Common myeloid progenitor, CD34-positive (primary cell): ENCODE results near the gene MYBPC3.
"Not testable (repeated sequence)": the region's sequence is repeated elsewhere in the genome, so short reads cannot be mapped to it uniquely, and the experiment has no call there.

ENCODE experiments used
- CTCF ChIA-PET: fragments of 350-600 bp; sonication (Branson Sonifier 250); formaldehyde crosslinking; loops from one replicate; lab custom pipeline; 2021; ENCODE audit warnings: antibody characterized with exemption; lab: Charles Lee
- POLR2A ChIA-PET: fragments of 350-600 bp; sonication (Branson Sonifier 250); formaldehyde crosslinking; loops from one replicate; lab custom pipeline; 2021; ENCODE audit warnings: antibody characterized with exemption; lab: Charles Lee
- DNase-seq, 3 donors: peaks; one replicate each; pipeline versions ENCODE4 v3.0.0 to v3.0.0-alpha.2; 2013
- H3K27ac ChIP-seq, 2 experiments: 1 replicate in 1 of 2; 2 replicates in 1 of 2; pipeline ENCODE4 v1.7.0; 2013; ENCODE audit warnings: inconsistent platforms in 2 of 2, low read length in 2 of 2, mild to moderate bottlenecking in 2 of 2, low read depth in 1 of 2, moderate library complexity in 1 of 2; ENCODE audit not compliant: severe bottlenecking in 2 of 2, insufficient read depth in 1 of 2, poor library complexity in 1 of 2
- H3K27me3 ChIP-seq, 5 experiments: replicated peaks in 2 of 5; 1 replicate in 3 of 5; 2 replicates in 2 of 5; pipeline versions ENCODE4 v1.6.1 to v1.7.0; 2013; ENCODE audit warnings: low read length in 4 of 5, mild to moderate bottlenecking in 2 of 5, moderate library complexity in 2 of 5, inconsistent platforms in 1 of 5; ENCODE audit not compliant: insufficient read depth in 5 of 5, control insufficient read depth in 4 of 5
- H3K36me3 ChIP-seq, 4 experiments: 1 replicate in 2 of 4; 2 replicates in 2 of 4; pipeline versions ENCODE4 v1.6.1 to v1.7.0; 2013; ENCODE audit warnings: low read length in 3 of 4, control low read depth in 1 of 4, mild to moderate bottlenecking in 1 of 4; ENCODE audit not compliant: control insufficient read depth in 4 of 4, insufficient read depth in 4 of 4
- H3K4me1 ChIP-seq, 4 experiments: 1 replicate in 3 of 4; 2 replicates in 1 of 4; pipeline versions ENCODE4 v1.6.1 to v1.7.1; 2013; ENCODE audit warnings: low read length in 3 of 4, mild to moderate bottlenecking in 3 of 4, control low read depth in 1 of 4, inconsistent platforms in 1 of 4, moderate library complexity in 1 of 4; ENCODE audit not compliant: control insufficient read depth in 4 of 4, insufficient read depth in 4 of 4; ENCODE audit errors: control extremely low read depth in 1 of 4
- H3K4me3 ChIP-seq, 7 experiments: 1 replicate in 4 of 7; 2 replicates in 3 of 7; pipeline versions ENCODE4 v1.5.1 to v1.7.0; 2013; ENCODE audit warnings: mild to moderate bottlenecking in 7 of 7, low read length in 6 of 7, moderate library complexity in 6 of 7, inconsistent platforms in 2 of 7, low read depth in 2 of 7, control low read depth in 1 of 7; ENCODE audit not compliant: insufficient read depth in 4 of 7, control insufficient read depth in 1 of 7; ENCODE audit errors: extremely low read depth in 1 of 7
- H3K9me3 ChIP-seq, 5 experiments: 1 replicate in 4 of 5; 2 replicates in 1 of 5; pipeline versions ENCODE4 v1.6.1 to v1.7.1; 2013; ENCODE audit warnings: low read length in 4 of 5, mild to moderate bottlenecking in 2 of 5, inconsistent platforms in 1 of 5, low read depth in 1 of 5, moderate library complexity in 1 of 5; ENCODE audit not compliant: control insufficient read depth in 4 of 5, insufficient read depth in 2 of 5; ENCODE audit errors: control extremely low read depth in 1 of 5
- WGBS: methylation state at CpG from one replicate; pipeline ENCODE4 v1.1.5; 2013; ENCODE audit not compliant: insufficient coverage; 5-methylcytosine and 5-hydroxymethylcytosine counted together

MYBPC3 gene

GRCh38 chr11:47318166-47318565, 34.3 kb downstream of the MYBPC3 start:
- WGBS, result 100% methylated on average over 1 of the region's 2 CpGs
- CTCF ChIA-PET, result no interaction called here
- POLR2A ChIA-PET, result no interaction called here

GRCh38 chr11:47317064-47317828, 35.3 kb downstream of the MYBPC3 start:
- peaks cover 21 to 74% (median 42%) of the 10 kb centered on the region in 4 experiments for H3K36me3 ChIP-seq
- POLR2A ChIA-PET, result no interaction called here
- WGBS, result 100% methylated on average over 2 of the region's 5 CpGs

More at GRCh38 chr11:47318166-47318565, 34.3 kb downstream of the MYBPC3 start:
- DNase-seq, result no peak
- no peak overlapping the region for H3K27ac ChIP-seq
- no peaks in the 10 kb centered on the region for H3K27me3 ChIP-seq
- H3K9me3 ChIP-seq, result no peaks in the 10 kb centered on the region
- H3K4me3 ChIP-seq, result no peak overlapping the region
- peaks cover 0 to 3% (median 0%) of the 10 kb centered on the region in 4 experiments for H3K4me1 ChIP-seq
- H3K36me3 ChIP-seq, result peaks cover 19 to 65% (median 37%) of the 10 kb centered on the region in 4 experiments

GRCh38 chr11:47316501-47316900, 36.0 kb downstream of the MYBPC3 start:
- 99% methylated on average over 6 of the region's 8 CpGs for WGBS
- H3K27ac ChIP-seq, H3K9me3 ChIP-seq, H3K27me3 ChIP-seq, DNase-seq, CTCF ChIA-PET, H3K4me1 ChIP-seq, H3K4me3 ChIP-seq, POLR2A ChIA-PET: not testable (repeated sequence)
- H3K36me3 ChIP-seq, result peaks cover 22 to 74% (median 44%) of the 10 kb centered on the region in 4 experiments

More at GRCh38 chr11:47317064-47317828, 35.3 kb downstream of the MYBPC3 start:
- Histone ChIP-seq H3K27ac (no peak overlapping the region), H3K9me3 (no peaks in the 10 kb centered on the region), H3K4me1 (peaks cover 0 to 3% (median 0%) of the 10 kb centered on the region in 4 experiments), H3K27me3 (no peaks in the 10 kb centered on the region), H3K4me3 (no peak overlapping the region)
- CTCF ChIA-PET, result no interaction called here
- DNase-seq, result no peak

GRCh38 chr11:47314992-47315391, 37.5 kb downstream of the MYBPC3 start:
- 100% methylated on average over 4 of the region's 5 CpGs for WGBS
- H3K36me3 ChIP-seq, result peaks cover 23 to 80% (median 44%) of the 10 kb centered on the region in 4 experiments
- DNase-seq, result no peak

GRCh38 chr11:47308050-47308823, 44.3 kb downstream of the MYBPC3 start:
- Histone ChIP-seq H3K4me1 (no peaks in the 10 kb centered on the region), H3K4me3 (no peak overlapping the region), H3K9me3 (no peaks in the 10 kb centered on the region), H3K36me3 (peaks cover 27 to 93% (median 76%) of the 10 kb centered on the region in 4 experiments), H3K27me3 (no peaks in the 10 kb centered on the region), H3K27ac (no peak overlapping the region)
- ChIA-PET CTCF (interaction anchor here (1.4 to 2.4 kb wide), 4 partner anchors 12 to 309 kb away, joined by 3 to 11 read pairs (median 4); no protein-coding TSS in a partner anchor), POLR2A (no interaction called here)
- 98% methylated on average over 5 of the region's 6 CpGs for WGBS
- DNase-seq, result no peak

More at GRCh38 chr11:47314992-47315391, 37.5 kb downstream of the MYBPC3 start:
- no peaks in the 10 kb centered on the region for H3K9me3 ChIP-seq
- H3K4me3 ChIP-seq, result no peak overlapping the region
- POLR2A ChIA-PET, result interaction anchor here (0.6 kb wide), 1 partner anchor 11 kb away, joined by 6 read pairs; no protein-coding TSS in a partner anchor
- CTCF ChIA-PET, result interaction anchor here (1.1 to 1.5 kb wide), 2 partner anchors 19 to 139 kb away, joined by 3 to 4 read pairs; no protein-coding TSS in a partner anchor
- no peak overlapping the region for H3K27ac ChIP-seq
- peaks cover 0 to 3% (median 0%) of the 10 kb centered on the region in 4 experiments for H3K4me1 ChIP-seq
- H3K27me3 ChIP-seq, result no peaks in the 10 kb centered on the region

- Histone ChIP-seq H3K27me3 (no peaks in the 10 kb centered on the region), H3K36me3 (peaks cover 32 to 93% (median 74%) of the 10 kb centered on the region in 4 experiments), H3K9me3 (peaks cover 0 to 11% (median 10%) of the 10 kb centered on the region in 5 experiments), H3K4me1 (no peaks in the 10 kb centered on the region), H3K4me3 (no peak overlapping the region), H3K27ac (no peak overlapping the region)
- CTCF ChIA-PET, result interaction anchor here (1.3 to 2.4 kb wide), 6 partner anchors 10 to 46 kb away, joined by 3 to 11 read pairs (median 4); partner anchors contain the start of gene MYBPC3
- DNase-seq, result no peak
- POLR2A ChIA-PET, result no interaction called here
- WGBS, result no CpG with 5 or more reads among the region's 1 CpG
Measured at GRCh38 chr11:47306484-47306844, 46.0 kb downstream of the MYBPC3 start.
